K562 (cell line): ENCODE results near the gene TMCC2. TPM values are rescaled to one million over a fixed set of nuclear protein-coding genes. Genes with fewer than 3 reads are reported as not detected.

Experiments
- EGR1 ChIP-seq: fragments of 450-650 bp; conservative IDR thresholded peaks from 2 replicates; pipeline ENCODE4 v1.6.1; 2017; ENCODE audit warnings: mild to moderate bottlenecking
- HNRNPH1 ChIP-seq: fragments of 200-400 bp; formaldehyde crosslinking; optimal IDR thresholded peaks from 2 replicates; pipeline ENCODE3; 2017; ENCODE audit warnings: low read depth, mild to moderate bottlenecking, low read length, moderate library complexity
- NONO ChIP-seq, 2 experiments: fragments of 200-400 bp in 1 of 2; fragments of 450-650 bp in 1 of 2; formaldehyde crosslinking in 1 of 2; IDR thresholded peaks; 2 replicates each; pipeline ENCODE4 v1.6.1; 2017; ENCODE audit warnings: low read depth in 2 of 2, mild to moderate bottlenecking in 2 of 2, moderate library complexity in 2 of 2, low read length in 1 of 2
- NRF1 ChIP-seq, 2 experiments: fragments of 450-650 bp; IDR thresholded peaks in 1 of 2; conservative IDR thresholded peaks in 1 of 2; 2 replicates each; pipeline ENCODE4 v1.6.1; 2014; ENCODE audit warnings: mild to moderate bottlenecking in 2 of 2
- POLR2G ChIP-seq: fragments of 200-400 bp; formaldehyde crosslinking; IDR thresholded peaks from 2 replicates; pipeline ENCODE4 v1.6.1; 2017; ENCODE audit warnings: low read depth, mild to moderate bottlenecking, antibody characterized with exemption, low read length, moderate library complexity
- RBFOX2 ChIP-seq: fragments of 200-400 bp; formaldehyde crosslinking; IDR thresholded peaks from 2 replicates; pipeline ENCODE4 v1.6.1; 2017; ENCODE audit warnings: low read depth, mild to moderate bottlenecking, low read length, moderate library complexity
- SIN3A ChIP-seq, 2 experiments: fragments of 150-350 bp in 1 of 2; IDR thresholded peaks; 2 replicates each; pipeline ENCODE4 v1.6.1; 2011 to 2016; ENCODE audit warnings: borderline replicate concordance in 2 of 2, low read depth in 2 of 2, low read length in 2 of 2, mild to moderate bottlenecking in 2 of 2, moderate library complexity in 2 of 2; ENCODE audit not compliant: control insufficient read depth in 1 of 2
- SMAD4 ChIP-seq: fragments of 250-450 bp; sonication (Bioruptor Pico); conservative IDR thresholded peaks from 2 replicates; pipeline ENCODE4 v1.8.0; 2021; ENCODE audit warnings: inconsistent platforms, mild to moderate bottlenecking, moderate library complexity
- STAG1 ChIP-seq: sonication (generic); formaldehyde crosslinking; IDR thresholded peaks from 2 replicates; pipeline ENCODE4 v1.5.0; 2020; ENCODE audit warnings: missing genetic modification reagents, borderline replicate concordance
- ZNF408 ChIP-seq: fragments of 250-450 bp; sonication (Bioruptor Pico); IDR thresholded peaks from 2 replicates; pipeline ENCODE4 v1.4.0; 2020; ENCODE audit warnings: low read depth, mild to moderate bottlenecking, moderate library complexity
- ZNF830 ChIP-seq: fragments of 250-450 bp; sonication (Bioruptor Pico); IDR thresholded peaks from 2 replicates; pipeline ENCODE4 v1.5.0; 2021; ENCODE audit warnings: mild to moderate bottlenecking
- polyA plus RNA-seq, 8 experiments: library from polyadenylated mRNA; depleted of rRNA in 4 of 8; stranded (reverse) in 5 of 8; unstranded in 3 of 8; fragments of >200 nt; fragmentation: Nextera tagmentation in 2 of 8; fragmentation: Illumina TruSeq in 1 of 8; extraction: Ambion mirVana in 2 of 8; extraction: Trizol in 1 of 8; gene quantifications; 2 replicates each; pipeline versions ENCODE4 v1.2.1 to v1.2.3, GENCODE V29; 2011 to 2014; ENCODE audit warnings: inconsistent platforms in 1 of 8, missing spikeins in 1 of 8
- total RNA-seq, 7 experiments: library from RNA; depleted of rRNA in 6 of 7; stranded (reverse); fragments of >200 nt in 6 of 7; fragmentation: Illumina TruSeq in 2 of 7; extraction: Trizol in 2 of 7; gene quantifications; 2 replicates each; pipeline versions ENCODE4 v1.2.1 to v1.2.3, GENCODE V29; 2011 to 2021; ENCODE audit warnings: low replicate concordance in 1 of 7
- TF ChIP-seq, protein P1 (sequence below): fragments of 250-450 bp; sonication (Bioruptor Pico); IDR thresholded peaks from 2 replicates; pipeline ENCODE4 v1.4.0; 2020; ENCODE audit warnings: borderline replicate concordance
- TF ChIP-seq, protein P2 (sequence below), 2 experiments: fragments of 450-650 bp in 1 of 2; sonication (generic) in 1 of 2; formaldehyde crosslinking; conservative IDR thresholded peaks; 2 replicates each; pipeline versions ENCODE4 v1.4.0 to v1.8.1; 2020 to 2022; ENCODE audit warnings: mild to moderate bottlenecking in 1 of 2, missing genetic modification reagents in 1 of 2
- TF ChIP-seq, protein P3 (sequence below): fragments of 450-650 bp; formaldehyde crosslinking; IDR thresholded peaks from 2 replicates; pipeline ENCODE4 v1.4.0; 2022; ENCODE audit warnings: missing genetic modification characterization
- TF ChIP-seq, protein P4 (sequence below): sonication (generic); formaldehyde crosslinking; IDR thresholded peaks from 2 replicates; pipeline ENCODE4 v1.8.1; 2022; ENCODE audit warnings: missing genetic modification reagents
- TF ChIP-seq, protein P5 (sequence below): sonication (generic); formaldehyde crosslinking; IDR thresholded peaks from 2 replicates; pipeline ENCODE4 v1.8.1; 2023; ENCODE audit warnings: mild to moderate bottlenecking, missing genetic modification reagents

The TMCC2 gene
- total and polyA plus RNA-seq, 9 of the 15 experiments (the other 6 are each of a cell fraction or from before 2014, with no cell fraction given) = 0.06 to 1.8 (median 0.98) TPM

DNA sequence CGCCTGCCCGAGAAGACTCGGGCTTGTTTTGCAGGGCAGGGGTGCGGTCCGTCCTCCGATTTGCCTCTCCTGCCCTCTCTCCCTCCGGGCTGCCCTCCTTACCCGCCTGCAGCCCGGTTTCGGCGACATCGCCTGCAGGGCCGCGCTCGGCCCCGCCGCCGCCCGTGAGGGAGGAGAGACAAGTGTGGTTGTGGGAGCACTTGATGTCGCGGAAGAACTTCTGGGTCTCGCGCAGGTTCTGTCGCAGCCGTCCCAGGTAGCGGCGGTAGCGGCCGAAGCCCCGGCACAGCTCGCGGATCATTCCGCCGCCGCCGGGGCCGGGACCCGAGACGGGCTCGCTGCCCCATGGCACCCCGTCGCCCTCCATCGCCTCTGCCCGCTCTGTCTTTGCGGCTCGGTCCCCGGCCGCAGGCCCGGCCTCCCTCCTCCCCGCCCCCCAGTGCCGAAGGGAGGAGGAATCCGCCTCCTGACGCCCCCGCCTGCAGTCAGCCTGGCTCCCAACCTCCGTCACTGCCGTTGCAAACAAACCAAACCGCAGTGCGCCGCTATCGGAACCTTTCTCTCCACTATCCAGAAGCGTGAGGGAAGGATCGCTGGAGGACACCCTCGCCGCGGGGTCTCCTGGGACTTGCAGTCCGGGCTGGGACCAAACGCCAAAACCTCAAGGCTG, 16.4 kb upstream of the TMCC2 start, which contains the start of gene DSTYK (continued):
- TF ChIP-seq, protein P1, sequence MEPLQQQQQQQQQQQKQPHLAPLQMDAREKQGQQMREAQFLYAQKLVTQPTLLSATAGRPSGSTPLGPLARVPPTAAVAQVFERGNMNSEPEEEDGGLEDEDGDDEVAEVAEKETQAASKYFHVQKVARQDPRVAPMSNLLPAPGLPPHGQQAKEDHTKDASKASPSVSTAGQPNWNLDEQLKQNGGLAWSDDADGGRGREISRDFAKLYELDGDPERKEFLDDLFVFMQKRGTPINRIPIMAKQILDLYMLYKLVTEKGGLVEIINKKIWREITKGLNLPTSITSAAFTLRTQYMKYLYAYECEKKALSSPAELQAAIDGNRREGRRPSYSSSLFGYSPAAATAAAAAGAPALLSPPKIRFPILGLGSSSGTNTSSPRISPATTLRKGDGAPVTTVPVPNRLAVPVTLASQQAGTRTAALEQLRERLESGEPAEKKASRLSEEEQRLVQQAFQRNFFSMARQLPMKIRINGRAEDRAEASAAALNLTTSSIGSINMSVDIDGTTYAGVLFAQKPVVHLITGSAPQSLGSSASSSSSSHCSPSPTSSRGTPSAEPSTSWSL (CRISPR knock-in tag) = peak; percentile 41; the same call in 1 of the 2 replicates
- TF ChIP-seq, protein P2, sequence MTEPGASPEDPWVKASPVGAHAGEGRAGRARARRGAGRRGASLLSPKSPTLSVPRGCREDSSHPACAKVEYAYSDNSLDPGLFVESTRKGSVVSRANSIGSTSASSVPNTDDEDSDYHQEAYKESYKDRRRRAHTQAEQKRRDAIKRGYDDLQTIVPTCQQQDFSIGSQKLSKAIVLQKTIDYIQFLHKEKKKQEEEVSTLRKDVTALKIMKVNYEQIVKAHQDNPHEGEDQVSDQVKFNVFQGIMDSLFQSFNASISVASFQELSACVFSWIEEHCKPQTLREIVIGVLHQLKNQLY (CRISPR knock-in tag; conservative IDR thresholded peaks at IDR 0.05) = 0 out of 4 replicates have a peak, but pooled peaks of 1 of the 2 experiments have one; percentile 15
- peak; percentile 93 for TF ChIP-seq SMAD4
- no peak for TF ChIP-seq STAG1 (CRISPR knock-in tag)
- TF ChIP-seq, protein P3, sequence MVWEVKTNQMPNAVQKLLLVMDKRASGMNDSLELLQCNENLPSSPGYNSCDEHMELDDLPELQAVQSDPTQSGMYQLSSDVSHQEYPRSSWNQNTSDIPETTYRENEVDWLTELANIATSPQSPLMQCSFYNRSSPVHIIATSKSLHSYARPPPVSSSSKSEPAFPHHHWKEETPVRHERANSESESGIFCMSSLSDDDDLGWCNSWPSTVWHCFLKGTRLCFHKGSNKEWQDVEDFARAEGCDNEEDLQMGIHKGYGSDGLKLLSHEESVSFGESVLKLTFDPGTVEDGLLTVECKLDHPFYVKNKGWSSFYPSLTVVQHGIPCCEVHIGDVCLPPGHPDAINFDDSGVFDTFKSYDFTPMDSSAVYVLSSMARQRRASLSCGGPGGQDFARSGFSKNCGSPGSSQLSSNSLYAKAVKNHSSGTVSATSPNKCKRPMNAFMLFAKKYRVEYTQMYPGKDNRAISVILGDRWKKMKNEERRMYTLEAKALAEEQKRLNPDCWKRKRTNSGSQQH = 0 out of 2 replicates have a peak, but pooled peaks have one; percentile 3
- TF ChIP-seq SIN3A (IDR thresholded peaks at IDR 0.05; ENCODE audit: borderline replicate concordance in 2 of 2, control insufficient read depth in 1 of 2, low read depth in 2 of 2, low read length in 2 of 2) = peak in 1 of 2 experiments; percentile 88; a peak in 1 of 4 replicates
- peak; percentile 93 for TF ChIP-seq RBFOX2
- TF ChIP-seq ZNF408 (CRISPR knock-in tag) = no peak
- peak; percentile 61; the same call in 1 of the 2 replicates for TF ChIP-seq ZNF830 (CRISPR knock-in tag)
- peak; percentile 36 to 51; a peak in 2 of 4 replicates for TF ChIP-seq NRF1 (conservative IDR thresholded peaks at IDR 0.05 in 1 of 2, IDR thresholded peaks at IDR 0.05 in 1 of 2)
- TF ChIP-seq, protein P4, sequence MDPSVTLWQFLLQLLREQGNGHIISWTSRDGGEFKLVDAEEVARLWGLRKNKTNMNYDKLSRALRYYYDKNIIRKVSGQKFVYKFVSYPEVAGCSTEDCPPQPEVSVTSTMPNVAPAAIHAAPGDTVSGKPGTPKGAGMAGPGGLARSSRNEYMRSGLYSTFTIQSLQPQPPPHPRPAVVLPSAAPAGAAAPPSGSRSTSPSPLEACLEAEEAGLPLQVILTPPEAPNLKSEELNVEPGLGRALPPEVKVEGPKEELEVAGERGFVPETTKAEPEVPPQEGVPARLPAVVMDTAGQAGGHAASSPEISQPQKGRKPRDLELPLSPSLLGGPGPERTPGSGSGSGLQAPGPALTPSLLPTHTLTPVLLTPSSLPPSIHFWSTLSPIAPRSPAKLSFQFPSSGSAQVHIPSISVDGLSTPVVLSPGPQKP = no peak
- TF ChIP-seq POLR2G = peak; percentile 95
- TF ChIP-seq HNRNPH1 = no peak
- peak; percentile 56 to 76; a peak in 3 of 4 replicates for TF ChIP-seq NONO (IDR thresholded peaks at IDR 0.05; ENCODE audit: low read depth in 2 of 2, low read length in 1 of 2)
- TF ChIP-seq EGR1 = peak; percentile 100
- TF ChIP-seq, protein P5, sequence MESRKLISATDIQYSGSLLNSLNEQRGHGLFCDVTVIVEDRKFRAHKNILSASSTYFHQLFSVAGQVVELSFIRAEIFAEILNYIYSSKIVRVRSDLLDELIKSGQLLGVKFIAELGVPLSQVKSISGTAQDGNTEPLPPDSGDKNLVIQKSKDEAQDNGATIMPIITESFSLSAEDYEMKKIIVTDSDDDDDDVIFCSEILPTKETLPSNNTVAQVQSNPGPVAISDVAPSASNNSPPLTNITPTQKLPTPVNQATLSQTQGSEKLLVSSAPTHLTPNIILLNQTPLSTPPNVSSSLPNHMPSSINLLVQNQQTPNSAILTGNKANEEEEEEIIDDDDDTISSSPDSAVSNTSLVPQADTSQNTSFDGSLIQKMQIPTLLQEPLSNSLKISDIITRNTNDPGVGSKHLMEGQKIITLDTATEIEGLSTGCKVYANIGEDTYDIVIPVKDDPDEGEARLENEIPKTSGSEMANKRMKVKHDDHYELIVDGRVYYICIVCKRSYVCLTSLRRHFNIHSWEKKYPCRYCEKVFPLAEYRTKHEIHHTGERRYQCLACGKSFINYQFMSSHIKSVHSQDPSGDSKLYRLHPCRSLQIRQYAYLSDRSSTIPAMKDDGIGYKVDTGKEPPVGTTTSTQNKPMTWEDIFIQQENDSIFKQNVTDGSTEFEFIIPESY (CRISPR knock-in tag) = 0 out of 2 replicates have a peak, but pooled peaks have one; percentile 39
